WTC11 (cell line): ENCODE data around the gene BICD1. TPM values are rescaled to one million over a fixed set of nuclear protein-coding genes. Genes with fewer than 3 reads are reported as not detected.

Source experiments
- ATAC-seq: fragments of 200-7000 bp; cut with Tn5 transposase; 2 replicates; pipeline ENCODE4 v1.10.0; 2021; ENCODE audit warnings: mild to moderate bottlenecking, moderate library complexity
- Bru-seq: library from RNA; stranded (reverse); fragments of 400-500 nt; gene quantifications from one replicate; lab custom pipeline; 2021; lab: Mats Ljungman, UMichigan
- CTCF ChIA-PET: fragments of 300-600 bp; sonication (Branson Sonifier 250); formaldehyde crosslinking; loops from one replicate; lab custom pipeline; 2021; ENCODE audit warnings: antibody characterized with exemption; lab: Charles Lee
- POLR2A ChIA-PET: fragments of 350-600 bp; sonication (Branson Sonifier 250); formaldehyde crosslinking; loops from one replicate; lab custom pipeline; 2021; ENCODE audit warnings: antibody characterized with exemption; lab: Charles Lee
- DNase-seq: peaks from one replicate; pipeline ENCODE4 v3.0.0; 2021; ENCODE audit warnings: low spot score
- H3K27ac Mint-ChIP-seq: 2 replicates; pipeline ENCODE4 v1.8.0; 2021; ENCODE audit warnings: mixed read lengths
- H3K27me3 Mint-ChIP-seq: 2 replicates; pipeline ENCODE4 v1.8.0; 2021; ENCODE audit warnings: low read depth, mild to moderate bottlenecking, moderate library complexity, mixed read lengths
- H3K36me3 Mint-ChIP-seq: 2 replicates; pipeline ENCODE4 v1.8.0; 2021; ENCODE audit warnings: mixed read lengths
- H3K4me1 Mint-ChIP-seq: 2 replicates; pipeline ENCODE4 v1.8.0; 2022; ENCODE audit warnings: mixed read lengths
- H3K4me3 Mint-ChIP-seq: 2 replicates; pipeline ENCODE4 v1.8.0; 2021; ENCODE audit warnings: mild to moderate bottlenecking, moderate library complexity, mixed read lengths
- H3K9me3 Mint-ChIP-seq: 2 replicates; pipeline ENCODE4 v1.8.0; 2021; ENCODE audit warnings: mixed read lengths
- AFF4 ChIP-seq: sonication (generic); formaldehyde crosslinking; IDR thresholded peaks from 2 replicates; pipeline ENCODE4 v1.8.1; 2023; ENCODE audit warnings: mild to moderate bottlenecking, missing genetic modification reagents, borderline replicate concordance
- CBFB ChIP-seq: sonication (generic); formaldehyde crosslinking; IDR thresholded peaks from 2 replicates; pipeline ENCODE4 v1.8.1; 2022; ENCODE audit warnings: mild to moderate bottlenecking, low read depth, missing genetic modification reagents
- CREM ChIP-seq: sonication (generic); formaldehyde crosslinking; IDR thresholded peaks from 2 replicates; pipeline ENCODE4 v1.8.1; 2022; ENCODE audit warnings: mild to moderate bottlenecking, missing genetic modification reagents, moderate library complexity
- ERG ChIP-seq: fragments of 250-450 bp; sonication (Bioruptor Pico); IDR thresholded peaks from 2 replicates; pipeline ENCODE4 v1.8.0; 2021; ENCODE audit warnings: mild to moderate bottlenecking
- ESRRA ChIP-seq: sonication (generic); formaldehyde crosslinking; IDR thresholded peaks from 2 replicates; pipeline ENCODE4 v1.8.1; 2022; ENCODE audit warnings: mild to moderate bottlenecking, missing genetic modification reagents, borderline replicate concordance
- FOXJ3 ChIP-seq: sonication (generic); formaldehyde crosslinking; IDR thresholded peaks from 2 replicates; pipeline ENCODE4 v1.9.0; 2021; ENCODE audit warnings: missing genetic modification reagents, mild to moderate bottlenecking, borderline replicate concordance
- GABPB1 ChIP-seq: sonication (generic); formaldehyde crosslinking; IDR thresholded peaks from 2 replicates; pipeline ENCODE4 v1.8.1; 2023; ENCODE audit warnings: mild to moderate bottlenecking, missing genetic modification reagents
- HMGXB4 ChIP-seq: sonication (generic); formaldehyde crosslinking; IDR thresholded peaks from 2 replicates; pipeline ENCODE4 v1.8.1; 2023; ENCODE audit warnings: mild to moderate bottlenecking, moderate library complexity, missing genetic modification reagents
- KAT7 ChIP-seq: sonication (generic); formaldehyde crosslinking; IDR thresholded peaks from 2 replicates; pipeline ENCODE4 v1.8.1; 2023; ENCODE audit warnings: missing genetic modification reagents, mild to moderate bottlenecking, borderline replicate concordance
- MAX ChIP-seq: sonication (generic); formaldehyde crosslinking; IDR thresholded peaks from 2 replicates; pipeline ENCODE4 v1.8.0; 2022; ENCODE audit warnings: mild to moderate bottlenecking, missing genetic modification reagents
- MYBL2 ChIP-seq: sonication (generic); formaldehyde crosslinking; IDR thresholded peaks from 2 replicates; pipeline ENCODE4 v1.8.1; 2023; ENCODE audit warnings: mild to moderate bottlenecking, moderate library complexity, missing genetic modification reagents
- NR1H2 ChIP-seq: sonication (generic); formaldehyde crosslinking; IDR thresholded peaks from 2 replicates; pipeline ENCODE4 v1.9.0; 2021; ENCODE audit warnings: mild to moderate bottlenecking, moderate library complexity, missing genetic modification reagents
- NR3C1 ChIP-seq: sonication (generic); formaldehyde crosslinking; conservative IDR thresholded peaks from 2 replicates; pipeline ENCODE4 v1.8.1; 2023; ENCODE audit warnings: low read depth, mild to moderate bottlenecking, missing genetic modification reagents
- RELA ChIP-seq: sonication (generic); formaldehyde crosslinking; IDR thresholded peaks from 2 replicates; pipeline ENCODE4 v1.8.1; 2022; ENCODE audit warnings: missing genetic modification reagents, mild to moderate bottlenecking, borderline replicate concordance
- SMAD3 ChIP-seq: sonication (generic); formaldehyde crosslinking; IDR thresholded peaks from 2 replicates; pipeline ENCODE4 v1.8.0; 2022; ENCODE audit warnings: missing genetic modification reagents, mild to moderate bottlenecking, borderline replicate concordance
- STAT6 ChIP-seq: sonication (generic); formaldehyde crosslinking; conservative IDR thresholded peaks from 2 replicates; pipeline ENCODE4 v1.8.1; 2023; ENCODE audit warnings: mild to moderate bottlenecking, low read depth, missing genetic modification reagents, moderate library complexity
- TCF7 ChIP-seq: sonication (generic); formaldehyde crosslinking; IDR thresholded peaks from 2 replicates; pipeline ENCODE4 v1.8.0; 2022; ENCODE audit warnings: mild to moderate bottlenecking, low read depth, missing genetic modification reagents, moderate library complexity
- ZNF138 ChIP-seq: sonication (generic); formaldehyde crosslinking; conservative IDR thresholded peaks from 2 replicates; pipeline ENCODE4 v1.8.1; 2022; ENCODE audit warnings: mild to moderate bottlenecking, moderate library complexity, missing genetic modification reagents
- ZNF532 ChIP-seq: fragments of 250-450 bp; sonication (Bioruptor Pico); IDR thresholded peaks from 2 replicates; pipeline ENCODE4 v1.9.0; 2021; ENCODE audit warnings: mild to moderate bottlenecking, borderline replicate concordance
- long read RNA-seq, 3 experiments: library from RNA in 1 of 3; library from capped mRNA in 1 of 3; library from polyadenylated mRNA in 1 of 3; unstranded in 2 of 3; stranded (forward) in 1 of 3; transcript quantifications; one replicate each; pipeline ENCODE4 v2.0.0, GENCODE V29; 2021
- total RNA-seq: library from RNA; stranded (reverse); gene quantifications from 3 replicates; pipeline ENCODE4 v1.2.3, GENCODE V29; 2021

The BICD1 gene
- 56.7 to 69.4 TPM (median 58.4 TPM) in 3 replicates for total RNA-seq
- percentile 85 among the genes with signal in this experiment for Bru-seq, nascent RNA
- long read RNA-seq, experiment 1, full-length matches to known transcripts = 52 of 134 reads
- long read RNA-seq, experiment 1, partial matches to known transcripts = 29 of 134 reads
- long read RNA-seq, experiment 1, other reads (novel, unspliced or antisense) = 53 of 134 reads
- long read RNA-seq, experiment 2, full-length matches to known transcripts = 15 of 45 reads
- long read RNA-seq, experiment 2, partial matches to known transcripts = 6 of 45 reads
- long read RNA-seq, experiment 2, other reads (novel, unspliced or antisense) = 24 of 45 reads
- long read RNA-seq, experiment 3, partial matches to known transcripts = 1 of 4 reads
- long read RNA-seq, experiment 3, other reads (novel, unspliced or antisense) = 1 of 4 reads

- ChIA-PET CTCF (interaction anchor here (0.6 to 2.5 kb wide), 6 partner anchors 20 to 454 kb away, joined by 3 to 10 read pairs (median 4); partner anchors contain the start of gene RESF1), POLR2A (interaction anchor here (0.6 kb wide), 2 partner anchors 132 to 228 kb away, joined by 3 to 4 read pairs; no protein-coding TSS in a partner anchor)
- H3K27ac Mint-ChIP-seq = peak within 1 kb of the TSS; percentile 97
- no peaks in the 10 kb centered on the region for H3K36me3 Mint-ChIP-seq
- H3K27me3 Mint-ChIP-seq = no peaks in the 10 kb centered on the region
- H3K4me3 Mint-ChIP-seq = peak within 1 kb of the TSS; percentile 97
- H3K4me1 Mint-ChIP-seq = peaks cover 38% of the 10 kb centered on the region
- ATAC-seq (peak; percentile 85), DNase-seq (peak; percentile 88)
- H3K9me3 Mint-ChIP-seq = no peaks in the 10 kb centered on the region
- TF ChIP-seq CBFB = 0 out of 2 replicates have a peak, but pooled peaks have one; percentile 63
- peak; percentile 56; the same call in 1 of the 2 replicates for TF ChIP-seq GABPB1 (CRISPR knock-in tag)
- no peak for TF ChIP-seq ZNF532 (CRISPR knock-in tag)
- peak; percentile 97 for TF ChIP-seq KAT7 (CRISPR knock-in tag)
- no peak for TF ChIP-seq FOXJ3 (CRISPR knock-in tag)
- peak; percentile 91; the same call in 1 of the 2 replicates for TF ChIP-seq HMGXB4 (CRISPR knock-in tag)
- TF ChIP-seq SMAD3 (CRISPR knock-in tag) = 0 out of 2 replicates have a peak, but pooled peaks have one; percentile 45
- no peak for TF ChIP-seq ZNF138 (CRISPR knock-in tag)
- TF ChIP-seq CREM (CRISPR knock-in tag) = peak; percentile 72; the same call in 1 of the 2 replicates
- no peak for TF ChIP-seq NR3C1 (CRISPR knock-in tag)
- peak; percentile 55; the same call in 1 of the 2 replicates for TF ChIP-seq MYBL2 (CRISPR knock-in tag)
- TF ChIP-seq NR1H2 (CRISPR knock-in tag) = no peak
- TF ChIP-seq ERG (CRISPR knock-in tag) = no peak
- no peak for TF ChIP-seq TCF7 (CRISPR knock-in tag)
- TF ChIP-seq MAX (CRISPR knock-in tag) = peak; percentile 82
- TF ChIP-seq AFF4 = no peak
- TF ChIP-seq RELA (CRISPR knock-in tag) = 0 out of 2 replicates have a peak, but pooled peaks have one; percentile 54
- TF ChIP-seq STAT6 (CRISPR knock-in tag) = no peak
- TF ChIP-seq ESRRA (CRISPR knock-in tag) = peak; percentile 72; the same call in 1 of the 2 replicates
Measured at GRCh38 chr12:32106517-32107358, at the start of gene BICD1. TSS of gene BICD1 (plus strand) at chr12:32106847. CDS start at chr12:32107332, 485 bp downstream.
